Hematopoietic multipotent progenitor cell (in vitro differentiated cells): Measurements from ENCODE around the gene NAA11. TPM values are rescaled to one million over a fixed set of nuclear protein-coding genes. Genes with fewer than 3 reads are reported as not detected.

Source experiments
- total RNA-seq: library from RNA; depleted of rRNA; stranded (reverse); fragments of >200 nt; gene quantifications from one replicate; pipeline ENCODE4 v1.2.3, GENCODE V29; 2012

NAA11 gene
- total RNA-seq, 1 donor = under 0.01 TPM

Other genes starting within 250 kb of the NAA11 start
- gene GK2, start 82.2 kb upstream of the NAA11 start, total RNA-seq = not detected